Psoas muscle (tissue), 8 donors: ENCODE measurements around the gene PYDC1. TPM values are rescaled to one million over a fixed set of nuclear protein-coding genes. Genes with fewer than 3 reads are reported as not detected.

ENCODE experiments used
- ATAC-seq, 4 donors: fragments of 200-7000 bp; cut with Tn5 transposase; one replicate each; pipeline ENCODE4 v1.9.1; 2020; ENCODE audit warnings: moderate library complexity in 3 of 4, mild to moderate bottlenecking in 2 of 4
- DNase-seq, 2 donors: peaks; one replicate each; pipeline ENCODE4 v3.0.0-alpha.2; 2020
- H3K27ac ChIP-seq: fragments of 200-600 bp; one replicate; pipeline ENCODE4 v1.8.0; 2022
- H3K27me3 ChIP-seq, 3 donors: fragments of 200-600 bp in 1 of 3; one replicate each; pipeline versions ENCODE4 v1.6.1 to v1.8.0; 2013 to 2022; ENCODE audit warnings: low read length in 2 of 3, mild to moderate bottlenecking in 2 of 3, moderate library complexity in 1 of 3; ENCODE audit not compliant: insufficient read depth in 3 of 3
- H3K36me3 ChIP-seq, 2 donors: fragments of 200-600 bp in 1 of 2; one replicate each; pipeline versions ENCODE4 v1.6.1 to v1.8.0; 2013 to 2022; ENCODE audit warnings: low read depth in 1 of 2, mild to moderate bottlenecking in 1 of 2, moderate library complexity in 1 of 2; ENCODE audit not compliant: insufficient read depth in 1 of 2
- H3K4me1 ChIP-seq: fragments of 200-600 bp; one replicate; pipeline ENCODE4 v1.8.0; 2022
- H3K4me3 ChIP-seq: fragments of 200-600 bp; one replicate; pipeline ENCODE4 v1.8.0; 2022; ENCODE audit warnings: mild to moderate bottlenecking
- H3K9me3 ChIP-seq: fragments of 200-600 bp; one replicate; pipeline ENCODE4 v1.8.0; 2022
- CTCF ChIP-seq: fragments of 200-600 bp; IDR thresholded peaks from one replicate; pipeline ENCODE4 v1.8.0; 2022; ENCODE audit warnings: antibody characterized with exemption
- WGBS, 3 donors: extraction: QIAGEN DNeasy Blood & Tissue Kit; methylation state at CpG; one replicate each; pipeline versions ENCODE4 v1.1.6 to v1.1.7; 2013; 5-methylcytosine and 5-hydroxymethylcytosine counted together
- intact Hi-C, 2 donors: fragments of 100-400 bp; cut with DNase I; formaldehyde crosslinking; loops; one replicate each; pipeline versions ENCODE4 v1.11.0 to v1.14.2; 2022
- polyA plus RNA-seq, 3 donors: library from polyadenylated mRNA; stranded (reverse); fragments of 200-250 nt; gene quantifications; one replicate each; pipeline ENCODE4 v1.2.3, GENCODE V29; 2013
- total RNA-seq, 4 donors: library from RNA; stranded (reverse); fragmentation: NEBNext Ultra II Directional in 2 of 4; extraction: Animal tissue kit (Norgen Biotek cat#: 25700) in 2 of 4; gene quantifications; one replicate each; pipeline versions ENCODE4 v1.2.1 to v1.2.4, GENCODE V29; 2021 to 2023
- donor health status: healthy with polysubstance abuse.
- donor health status: DM: no; HTN: no; CAD: no; lungs with moderate emphysema.
- donor health status: Bipolar disorder and iron deficiency.
- donor health status: healthy.
- donor health status: DM: yes; HTN: yes; CAD: no.
- donor health status: DM: no; HTN: no; CAD: no.
- donor health status: DM: no; HTN: no; CAD: no.
- donor health status: DM: yes; HTN: yes; CAD: no.

The PYDC1 gene
- total and polyA plus RNA-seq, 7 donors, result not detected

GRCh38 chr16:31182391-31182790 lies 34.5 kb downstream of the PYDC1 start:
- ATAC-seq (no peak), DNase-seq (no peak)
- Histone ChIP-seq H3K4me3 (peak overlapping the region; percentile 95), H3K36me3 (peaks cover 31 to 51% of the 10 kb centered on the region in 2 donors), H3K27ac (peak overlapping the region; percentile 17), H3K4me1 (peaks cover 36% of the 10 kb centered on the region), H3K9me3 (no peaks in the 10 kb centered on the region), H3K27me3 (no peaks in the 10 kb centered on the region)
- 26 to 30% (median 29%) methylated on average over 7 of the region's 7 CpGs for WGBS, 3 donors
- intact Hi-C loops, result loop anchor here in 1 of 2 donors (5.0 kb wide), 1 partner anchor 35 kb away; the partner anchor contains the start of gene PYDC1
- no peak for TF ChIP-seq CTCF

DNA sequence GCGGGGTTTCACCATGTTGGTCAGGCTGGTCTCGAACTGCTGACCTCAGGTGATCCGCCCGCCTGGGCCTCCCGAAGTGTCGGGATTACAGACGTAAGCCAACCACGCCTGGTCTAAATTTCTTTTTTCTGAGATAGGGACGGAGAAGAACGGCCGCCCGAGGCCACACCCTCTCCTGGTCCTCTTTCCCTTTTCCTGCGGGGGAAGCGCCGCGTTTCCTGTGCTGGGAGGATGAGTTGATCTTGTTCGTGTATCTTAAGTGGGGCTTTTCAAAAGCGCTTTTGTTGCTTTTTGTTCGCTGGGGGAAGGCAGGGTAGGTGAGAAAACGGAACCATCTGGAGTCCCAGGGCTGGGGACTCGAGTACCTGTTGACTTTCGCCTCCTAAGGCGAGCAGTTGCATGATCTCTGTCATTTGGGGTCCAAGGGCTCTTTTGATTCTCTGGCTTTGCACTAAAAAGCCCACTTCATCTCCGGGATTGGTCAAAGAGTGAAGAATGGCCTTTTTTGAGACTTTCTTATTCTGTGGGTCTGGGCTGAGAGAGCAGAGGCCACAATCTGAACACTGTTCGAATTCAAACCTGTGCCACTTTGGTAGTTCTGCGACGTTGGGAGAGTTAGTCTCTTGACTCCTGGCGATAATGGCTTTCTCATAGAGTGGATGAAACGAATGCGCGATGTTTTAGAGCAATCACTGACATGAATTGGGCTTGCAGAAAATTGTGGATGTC lies 35.7 kb downstream of the PYDC1 start:
- TF ChIP-seq CTCF, result no peak
- WGBS, 3 donors, result 8 to 14% (median 11%) methylated on average over 31 of the region's 31 CpGs
- Histone ChIP-seq H3K36me3 (peaks cover 21 to 40% of the 10 kb centered on the region in 2 donors), H3K27ac (peak overlapping the region; percentile 99), H3K4me1 (peaks cover 34% of the 10 kb centered on the region), H3K4me3 (peak overlapping the region; percentile 95), H3K27me3 (no peaks in the 10 kb centered on the region), H3K9me3 (no peaks in the 10 kb centered on the region)
- ATAC-seq (no peak), DNase-seq (peak; percentile 46 to 61)
- intact Hi-C loops, result loop anchor here (2.0 to 5.0 kb wide), 2 partner anchors 32 to 36 kb away; partner anchors contain the start of gene PYDC1 (in 1 of the 2)

DNA sequence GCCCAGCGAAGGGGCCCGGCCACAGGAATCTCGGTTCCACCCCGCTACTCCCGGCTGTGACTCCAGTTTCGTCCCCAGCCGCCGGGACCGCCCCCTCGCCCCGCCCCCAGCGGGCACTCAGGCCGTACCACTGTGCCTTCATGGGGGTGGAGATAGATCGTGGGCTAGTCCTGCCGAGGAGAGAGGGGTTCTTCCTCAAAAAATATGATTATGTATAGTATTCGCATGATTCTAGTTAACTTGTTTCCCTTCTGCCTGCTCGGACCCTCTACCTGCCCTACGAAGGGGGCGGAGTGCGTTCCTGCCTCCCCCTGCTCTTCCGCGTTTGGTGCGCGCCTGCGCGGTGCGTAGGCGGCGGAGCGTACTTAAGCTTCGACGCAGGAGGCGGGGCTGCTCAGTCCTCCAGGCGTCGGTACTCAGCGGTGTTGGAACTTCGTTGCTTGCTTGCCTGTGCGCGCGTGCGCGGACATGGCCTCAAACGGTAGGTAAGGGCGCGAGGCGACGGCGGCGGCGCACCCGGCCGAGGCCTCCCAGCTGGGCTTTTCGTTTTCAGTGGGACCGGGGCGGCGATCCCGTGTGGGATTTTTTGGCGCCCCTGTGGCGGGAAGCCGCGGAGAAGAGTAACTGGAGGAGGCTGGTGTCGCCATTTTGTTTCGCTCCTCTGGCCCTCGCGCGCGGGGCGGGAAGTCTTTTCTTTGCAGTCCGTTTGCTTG lies 37.0 kb downstream of the PYDC1 start, which contains the start of gene FUS:
Gene FUS (plus strand): TSS at position 393 of the 713 bp plus-strand sequence. CDS start 76 bp downstream, at position 469.
- Histone ChIP-seq H3K27ac (peak within 1 kb of the TSS; percentile 99), H3K27me3 (no peaks in the 10 kb centered on the region), H3K4me1 (peaks cover 34% of the 10 kb centered on the region), H3K36me3 (peaks cover 9 to 26% of the 10 kb centered on the region in 2 donors), H3K9me3 (no peaks in the 10 kb centered on the region), H3K4me3 (peak within 1 kb of the TSS; percentile 95)
- no peak for TF ChIP-seq CTCF
- 0% methylated on average over 69 of the region's 69 CpGs for WGBS, 3 donors
- peak; percentile 81 to 88 (median 85) for ATAC-seq
- intact Hi-C loops, result loop anchor here (2.0 to 5.0 kb wide), 2 partner anchors 33 to 37 kb away; partner anchors contain the start of gene PYDC1 (in 1 of the 2)
- DNase-seq, result peak; percentile 88 to 96

DNA sequence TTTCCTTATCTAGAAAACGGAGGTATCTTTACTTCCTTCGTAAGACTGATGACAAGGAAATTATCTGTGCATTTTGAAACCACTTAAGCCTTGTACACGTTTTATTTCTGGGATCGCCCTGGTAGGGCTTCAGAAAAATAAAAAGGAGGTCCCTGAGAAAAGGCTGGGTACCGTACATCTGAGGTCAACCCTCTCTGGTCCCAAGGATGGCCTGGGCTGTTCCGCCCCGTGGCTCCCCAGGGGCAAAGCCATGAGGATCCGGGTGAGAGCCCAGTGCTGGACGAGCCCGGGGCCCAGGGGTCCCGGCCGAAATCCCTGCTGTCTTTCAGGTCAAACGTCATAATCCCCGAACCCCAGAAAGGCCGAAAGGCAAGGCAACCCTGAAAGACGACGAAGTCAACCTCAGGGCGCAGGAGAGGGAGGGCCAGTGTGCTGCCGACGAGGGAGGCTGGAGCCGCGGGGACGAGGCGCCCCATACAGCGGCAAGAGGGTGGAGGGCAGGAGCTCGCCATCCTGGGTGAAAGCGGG lies 37.7 kb downstream of the PYDC1 start:
- intact Hi-C loops, result no loop called here
- 4 to 5% (median 4%) methylated on average over 27 of the region's 27 CpGs for WGBS, 3 donors
- Histone ChIP-seq H3K36me3 (peaks cover 7 to 20% of the 10 kb centered on the region in 2 donors), H3K27me3 (no peaks in the 10 kb centered on the region), H3K27ac (peak overlapping the region; percentile 99), H3K4me1 (peaks cover 34% of the 10 kb centered on the region), H3K9me3 (no peaks in the 10 kb centered on the region), H3K4me3 (peak overlapping the region; percentile 95)
- ATAC-seq (peak; percentile 4 to 10 (median 7)), DNase-seq (peak in 1 of 2 donors; percentile 60)
- TF ChIP-seq CTCF, result no peak
